NCI-H187 (cell line): ENCODE measurements around the gene MBOAT2.
"Not testable (repeated sequence)": the region's sequence is repeated elsewhere in the genome, so short reads cannot be mapped to it uniquely, and the experiment has no call there.

Experiments
- DNase-seq, 2 experiments: peaks; one replicate each; lab custom pipeline; 2025; lab: John Stamatoyannopoulos, UW

MBOAT2 gene

GRCh38 chr2:8957628-8958027, 45.9 kb downstream of the MBOAT2 start:
- peak in 1 of 2 experiments; percentile 10 for DNase-seq

GRCh38 chr2:8956774-8957173, 46.7 kb downstream of the MBOAT2 start:
- no peak for DNase-seq

GRCh38 chr2:8954990-8955389, 48.5 kb downstream of the MBOAT2 start:
- DNase-seq: no peak

- no peak for DNase-seq
Measured at GRCh38 chr2:8953525-8953924, 50.0 kb downstream of the MBOAT2 start.

GRCh38 chr2:8939486-8940114, 63.9 kb downstream of the MBOAT2 start:
- no peak for DNase-seq

GRCh38 chr2:8938384-8938783, 65.1 kb downstream of the MBOAT2 start:
- DNase-seq: no peak

GRCh38 chr2:8935982-8936381, 67.5 kb downstream of the MBOAT2 start:
- DNase-seq: no peak

- no peak for DNase-seq
Measured at GRCh38 chr2:8934338-8934737, 69.1 kb downstream of the MBOAT2 start.

- DNase-seq: no peak
Measured at GRCh38 chr2:8932702-8933101, 70.8 kb downstream of the MBOAT2 start.

- DNase-seq: not testable (repeated sequence)
Measured at GRCh38 chr2:8930185-8930584, 73.3 kb downstream of the MBOAT2 start.

- DNase-seq: no peak
Measured at GRCh38 chr2:8929128-8929527, 74.4 kb downstream of the MBOAT2 start.

- no peak for DNase-seq
Measured at GRCh38 chr2:8927510-8928455, 75.7 kb downstream of the MBOAT2 start.

- DNase-seq: no peak
Measured at GRCh38 chr2:8926356-8926755, 77.1 kb downstream of the MBOAT2 start.

- no peak for DNase-seq
Measured at GRCh38 chr2:8925411-8925810, 78.1 kb downstream of the MBOAT2 start.

- no peak for DNase-seq
Measured at GRCh38 chr2:8923183-8923582, 80.3 kb downstream of the MBOAT2 start.

GRCh38 chr2:8922431-8922830, 81.1 kb downstream of the MBOAT2 start:
- no peak for DNase-seq

- no peak for DNase-seq
Measured at GRCh38 chr2:8918412-8918811, 85.1 kb downstream of the MBOAT2 start.

GRCh38 chr2:8915941-8916340, 87.5 kb downstream of the MBOAT2 start:
- DNase-seq: no peak

GRCh38 chr2:8913767-8914166, 89.7 kb downstream of the MBOAT2 start:
- DNase-seq: not testable (repeated sequence)

- no peak for DNase-seq
Measured at GRCh38 chr2:8907764-8908288, 95.7 kb downstream of the MBOAT2 start.

GRCh38 chr2:8903924-8904323, 99.6 kb downstream of the MBOAT2 start:
- not testable (repeated sequence) for DNase-seq

- not testable (repeated sequence) for DNase-seq
Measured at GRCh38 chr2:8902757-8903156, 100.7 kb downstream of the MBOAT2 start.

GRCh38 chr2:8897206-8897605, 106.3 kb downstream of the MBOAT2 start:
- not testable (repeated sequence) for DNase-seq
